Esophagus mucosa (tissue), 1 donor: ENCODE measurements around the gene GNAZ. TPM values are rescaled to one million over a fixed set of nuclear protein-coding genes. Genes with fewer than 3 reads are reported as not detected.

ENCODE experiments used
- ATAC-seq: fragments of 200-7000 bp; cut with Tn5 transposase; one replicate; pipeline ENCODE4 v1.9.1; 2020
- total RNA-seq: library from RNA; stranded (reverse); gene quantifications from one replicate; pipeline ENCODE4 v1.2.4, GENCODE V29; 2023
- donor health status: DM: yes; HTN: yes; CAD: no.

GNAZ gene
- total RNA-seq, 1 donor from 2014 or later: 0.76 TPM

DNA sequence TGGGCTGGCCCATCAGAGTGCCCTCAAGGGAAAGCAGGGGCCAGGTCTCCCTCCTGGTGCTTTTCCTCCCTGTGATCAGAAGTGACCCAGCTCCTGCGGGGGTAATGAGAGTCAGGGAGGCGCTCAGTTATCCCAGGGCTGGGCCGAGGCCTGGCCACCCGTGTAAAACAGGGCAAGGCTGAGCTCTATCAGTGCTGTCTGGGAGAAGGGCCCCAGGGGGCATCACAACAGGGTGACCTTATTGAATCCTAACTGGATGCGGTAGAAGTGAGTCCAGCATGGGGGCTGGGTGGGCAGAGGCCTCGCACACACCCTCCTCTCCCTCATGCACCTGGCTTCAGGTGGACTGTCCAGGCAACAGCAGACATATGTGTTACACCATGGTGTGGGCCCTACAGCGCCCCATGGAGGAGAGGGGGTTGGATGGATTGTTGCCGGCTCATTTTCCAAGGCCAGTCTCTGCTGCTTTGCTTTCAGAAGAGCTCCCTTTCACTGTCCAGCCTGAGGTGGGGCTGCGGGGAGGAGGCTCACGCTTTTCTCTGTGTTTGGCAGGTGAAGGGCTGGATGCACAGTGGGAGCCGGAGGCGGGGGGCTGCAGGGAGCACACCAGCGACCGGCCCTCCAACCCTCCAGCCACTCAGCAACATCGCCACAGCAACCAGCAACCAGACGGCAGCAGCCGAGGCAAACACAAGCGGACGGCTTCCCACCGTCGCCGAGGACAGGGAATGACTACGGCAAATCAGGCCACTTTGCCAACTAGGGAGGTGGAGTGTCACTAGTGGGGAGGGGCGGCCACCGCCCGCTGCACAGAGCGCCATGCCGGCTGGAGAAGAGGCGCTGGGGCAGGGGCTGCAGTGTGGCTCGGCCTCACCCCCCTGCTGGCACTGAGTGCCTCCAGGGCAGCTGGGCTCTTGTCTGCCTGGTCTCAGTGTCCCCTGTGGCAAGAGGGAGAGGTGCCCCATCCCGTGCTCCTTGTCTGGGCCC is 24.7 kb downstream of the GNAZ start:
- no peak for ATAC-seq

DNA sequence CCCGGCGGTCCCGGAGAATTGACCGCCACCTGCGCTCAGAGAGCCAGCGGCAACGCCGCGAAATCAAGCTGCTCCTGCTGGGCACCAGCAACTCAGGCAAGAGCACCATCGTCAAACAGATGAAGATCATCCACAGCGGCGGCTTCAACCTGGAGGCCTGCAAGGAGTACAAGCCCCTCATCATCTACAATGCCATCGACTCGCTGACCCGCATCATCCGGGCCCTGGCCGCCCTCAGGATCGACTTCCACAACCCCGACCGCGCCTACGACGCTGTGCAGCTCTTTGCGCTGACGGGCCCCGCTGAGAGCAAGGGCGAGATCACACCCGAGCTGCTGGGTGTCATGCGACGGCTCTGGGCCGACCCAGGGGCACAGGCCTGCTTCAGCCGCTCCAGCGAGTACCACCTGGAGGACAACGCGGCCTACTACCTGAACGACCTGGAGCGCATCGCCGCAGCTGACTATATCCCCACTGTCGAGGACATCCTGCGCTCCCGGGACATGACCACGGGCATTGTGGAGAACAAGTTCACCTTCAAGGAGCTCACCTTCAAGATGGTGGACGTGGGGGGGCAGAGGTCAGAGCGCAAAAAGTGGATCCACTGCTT is 25.5 kb downstream of the GNAZ start:
- no peak for ATAC-seq

DNA sequence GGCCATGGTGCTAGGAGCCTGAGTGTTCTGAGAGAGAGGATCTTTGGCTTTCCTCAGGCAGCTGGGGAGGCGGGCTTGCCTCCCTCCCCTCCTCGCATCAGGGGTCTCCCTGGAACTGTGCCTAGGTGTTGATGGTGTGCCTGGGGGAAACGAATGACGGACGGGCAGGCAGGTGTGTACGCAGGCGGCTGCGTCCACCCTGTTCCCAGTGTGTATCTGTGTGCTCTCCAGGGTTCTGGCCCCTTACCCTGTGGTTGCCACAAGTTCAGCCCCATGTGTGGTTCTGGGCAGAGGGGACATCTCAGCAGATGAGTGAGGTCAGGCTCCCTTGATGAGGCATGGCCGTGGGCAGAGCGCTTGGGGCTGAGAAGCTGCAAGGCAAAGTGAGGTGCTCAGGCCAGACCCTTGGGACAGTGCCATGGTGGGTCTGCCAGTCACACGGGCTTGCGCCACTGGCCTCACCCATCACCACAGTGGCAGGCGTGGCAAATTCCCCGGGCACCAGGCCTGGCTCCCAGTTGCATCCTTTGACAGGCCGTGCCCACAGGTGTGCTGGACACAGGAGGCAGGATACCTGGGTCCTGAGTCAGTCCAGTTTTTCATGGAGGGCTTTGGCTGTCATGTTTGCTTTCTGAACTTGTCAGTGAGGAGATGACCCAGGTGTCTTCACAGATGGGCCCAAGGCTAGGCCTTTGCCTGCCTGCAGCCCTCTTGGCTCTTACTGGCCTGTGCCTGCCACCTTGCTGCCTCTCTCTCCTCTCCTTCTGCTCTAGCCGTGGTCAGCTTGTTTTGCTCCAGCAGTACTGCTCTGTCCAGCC is 27.3 kb downstream of the GNAZ start:
- ATAC-seq: no peak

DNA sequence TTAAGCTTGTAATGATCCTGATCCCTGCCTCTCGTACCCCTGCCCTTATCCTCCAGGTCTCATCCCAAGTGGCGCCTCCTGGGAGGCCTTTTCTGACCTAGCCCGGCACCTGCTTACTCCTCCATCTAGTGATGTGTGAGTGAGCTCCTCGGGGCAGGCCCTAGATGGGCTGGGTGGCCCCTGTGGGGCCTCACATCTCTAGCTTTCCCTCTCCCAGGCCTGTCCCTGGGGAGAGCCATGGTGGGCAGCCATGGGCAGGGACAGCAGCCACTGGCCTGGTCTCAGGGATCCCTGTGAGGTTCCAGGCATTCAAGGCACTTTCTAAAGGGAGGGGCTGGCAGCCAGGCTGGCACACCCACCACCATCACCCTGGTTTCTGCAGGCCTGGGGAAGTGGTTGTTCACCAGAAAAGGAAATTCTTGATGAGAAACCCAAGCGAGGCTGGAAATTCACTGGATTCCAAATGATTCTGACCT is 27.9 kb downstream of the GNAZ start:
- no peak for ATAC-seq

DNA sequence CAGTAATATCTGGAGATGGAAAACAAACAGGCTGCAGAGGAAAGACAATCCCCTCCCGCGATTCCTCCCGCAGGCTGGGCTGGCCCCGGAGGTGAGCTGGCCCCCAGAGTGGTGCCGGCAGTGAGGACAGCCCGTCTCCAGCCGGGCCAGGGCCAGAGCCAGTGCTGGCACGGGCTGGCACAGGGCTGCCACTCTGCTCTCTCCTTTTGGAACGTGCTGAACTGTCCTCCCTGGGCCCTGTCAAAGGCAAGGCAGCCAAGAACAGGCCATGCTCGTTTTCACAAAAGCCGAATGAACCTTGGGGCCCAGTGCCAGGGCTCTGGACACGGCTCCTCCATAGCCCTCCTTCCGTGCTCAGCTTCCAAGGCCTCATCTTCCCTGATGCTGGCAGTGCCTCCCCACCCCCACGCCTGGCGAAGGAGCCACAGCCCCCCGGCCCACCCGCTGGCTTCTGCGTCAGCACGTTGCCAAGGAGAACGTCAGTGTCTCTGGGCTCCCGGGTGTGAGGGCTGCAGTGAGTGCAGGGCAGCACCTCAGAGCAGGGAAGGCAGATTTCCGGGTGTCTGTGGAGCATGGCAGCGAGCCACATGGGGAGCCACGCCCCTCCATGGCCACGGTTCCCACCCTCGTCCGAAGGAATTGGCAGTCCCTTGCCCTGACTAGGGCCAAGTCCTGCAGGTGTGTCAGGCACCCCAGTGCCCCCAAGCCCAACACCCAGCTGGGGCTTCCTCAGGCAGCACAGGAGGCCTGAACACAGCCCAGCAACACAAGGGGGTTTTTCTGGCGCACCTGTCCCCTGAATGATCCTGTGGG is 28.6 kb downstream of the GNAZ start:
- no peak for ATAC-seq

DNA sequence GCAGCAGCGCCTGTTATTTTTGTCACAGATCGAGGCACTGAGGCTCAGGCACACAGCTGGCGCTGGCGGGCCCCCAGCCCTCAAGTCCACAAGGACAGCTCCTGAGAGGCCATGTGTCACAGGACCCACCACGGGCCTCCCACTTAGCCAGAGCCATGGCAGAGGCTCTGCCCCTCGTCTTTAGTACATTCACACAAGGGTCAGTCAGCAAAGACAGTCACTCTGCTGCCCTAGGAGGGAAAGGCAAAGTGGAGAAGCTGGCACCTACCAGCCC is 29.1 kb downstream of the GNAZ start:
- ATAC-seq: no peak

DNA sequence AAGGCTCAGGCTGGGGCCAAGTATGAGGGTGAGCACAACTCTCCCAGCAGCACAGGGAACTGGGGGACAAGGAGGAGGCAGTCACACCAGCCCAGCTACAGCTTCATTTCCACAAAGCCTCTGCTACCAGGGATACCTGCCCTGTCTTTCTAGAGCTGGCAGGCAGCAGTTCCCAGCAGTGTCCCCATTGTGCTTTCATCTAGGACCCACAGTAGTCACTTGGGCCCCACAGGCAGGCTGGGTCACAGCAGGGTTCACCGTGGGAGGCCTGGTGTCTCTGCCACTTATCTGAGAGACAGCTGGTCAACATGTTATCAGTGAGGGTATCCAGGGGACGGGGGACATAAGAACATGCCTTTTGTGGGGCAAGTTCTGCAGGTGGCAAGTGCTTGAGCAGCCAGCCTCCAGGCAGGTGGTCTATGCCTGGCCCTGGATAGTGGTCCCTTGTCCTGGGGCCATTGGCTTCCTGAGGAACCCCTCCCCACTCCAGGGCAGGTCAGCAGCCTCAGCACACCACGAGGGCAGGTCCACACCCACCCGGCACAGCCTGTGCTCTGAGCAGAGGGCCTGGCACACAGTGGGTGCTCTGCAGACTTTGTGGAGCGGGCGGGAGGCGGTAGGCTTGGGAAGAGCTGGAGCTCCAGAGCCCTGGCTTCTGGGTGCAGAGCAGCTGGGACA is 29.9 kb downstream of the GNAZ start:
- ATAC-seq: no peak

DNA sequence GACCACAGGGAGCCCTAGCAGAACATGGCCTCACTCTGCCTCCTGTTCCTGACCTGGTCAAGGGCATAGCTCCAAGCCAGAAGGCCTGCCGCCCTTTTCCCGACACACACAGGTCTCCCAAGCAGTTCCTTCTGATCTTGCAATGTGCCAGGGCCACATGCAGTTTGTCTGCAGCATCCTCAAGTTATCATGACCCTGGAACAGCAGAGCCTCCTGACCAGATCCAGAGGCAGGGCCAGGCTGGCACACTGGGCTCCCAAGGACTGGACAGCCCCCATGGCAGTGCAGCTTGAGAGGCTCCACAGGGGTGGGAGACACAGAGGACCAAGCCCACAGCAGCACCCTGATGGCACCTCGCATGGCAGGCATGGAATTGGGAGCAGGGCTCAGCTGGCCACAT is 31.2 kb downstream of the GNAZ start:
- ATAC-seq: no peak

DNA sequence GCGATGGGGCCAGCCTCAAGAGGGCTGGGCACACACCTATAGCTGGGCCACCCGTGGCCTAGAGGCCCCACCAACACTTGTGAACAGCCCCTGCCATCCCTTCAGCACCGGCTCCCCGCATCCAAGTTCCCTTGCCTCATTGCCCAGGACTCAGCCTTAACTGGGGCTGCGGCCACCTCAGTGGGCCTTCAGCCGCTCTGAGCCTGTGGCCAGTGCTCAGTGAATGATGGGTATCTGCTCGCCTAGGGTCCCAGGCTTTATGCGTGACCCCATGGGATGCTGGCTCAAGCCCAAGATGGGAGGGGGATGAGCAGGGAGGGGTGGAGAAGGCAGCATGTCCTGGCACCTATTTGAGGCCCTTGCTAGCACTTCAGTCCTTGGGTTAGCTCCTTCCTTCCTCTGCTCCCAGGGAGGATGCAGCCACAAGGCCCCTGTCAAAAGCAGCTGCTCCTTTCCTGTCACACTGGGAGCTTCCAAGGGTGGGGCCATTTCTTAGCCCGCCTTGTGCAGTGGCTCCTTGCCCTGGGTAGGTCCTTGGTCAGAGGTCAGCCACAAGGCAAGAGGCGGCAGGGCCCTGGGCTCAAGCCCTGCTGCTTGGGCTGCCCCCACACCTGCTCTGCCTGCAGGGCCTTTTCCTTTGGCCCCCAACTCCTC is 31.8 kb downstream of the GNAZ start:
- ATAC-seq: no peak

DNA sequence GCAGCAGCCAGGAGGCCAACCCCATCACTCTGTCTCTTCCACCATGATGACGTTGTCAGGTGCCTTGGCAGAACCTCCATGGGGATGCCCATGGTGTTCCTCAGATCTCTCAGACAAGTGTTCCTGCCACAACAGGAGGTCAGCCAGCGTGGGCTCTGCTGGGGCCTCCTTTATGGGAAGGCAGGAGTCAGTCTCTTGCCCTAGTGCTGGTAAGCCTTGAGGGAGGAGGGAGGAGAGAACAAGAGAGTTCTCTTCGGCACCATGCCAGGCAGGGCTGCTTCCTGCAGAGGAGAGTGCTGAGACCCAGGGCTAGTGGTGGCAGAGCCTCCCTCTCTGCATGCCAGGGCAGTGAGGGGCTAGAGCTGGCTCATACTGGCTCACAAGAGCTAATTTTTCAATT is 32.5 kb downstream of the GNAZ start:
- no peak for ATAC-seq

DNA sequence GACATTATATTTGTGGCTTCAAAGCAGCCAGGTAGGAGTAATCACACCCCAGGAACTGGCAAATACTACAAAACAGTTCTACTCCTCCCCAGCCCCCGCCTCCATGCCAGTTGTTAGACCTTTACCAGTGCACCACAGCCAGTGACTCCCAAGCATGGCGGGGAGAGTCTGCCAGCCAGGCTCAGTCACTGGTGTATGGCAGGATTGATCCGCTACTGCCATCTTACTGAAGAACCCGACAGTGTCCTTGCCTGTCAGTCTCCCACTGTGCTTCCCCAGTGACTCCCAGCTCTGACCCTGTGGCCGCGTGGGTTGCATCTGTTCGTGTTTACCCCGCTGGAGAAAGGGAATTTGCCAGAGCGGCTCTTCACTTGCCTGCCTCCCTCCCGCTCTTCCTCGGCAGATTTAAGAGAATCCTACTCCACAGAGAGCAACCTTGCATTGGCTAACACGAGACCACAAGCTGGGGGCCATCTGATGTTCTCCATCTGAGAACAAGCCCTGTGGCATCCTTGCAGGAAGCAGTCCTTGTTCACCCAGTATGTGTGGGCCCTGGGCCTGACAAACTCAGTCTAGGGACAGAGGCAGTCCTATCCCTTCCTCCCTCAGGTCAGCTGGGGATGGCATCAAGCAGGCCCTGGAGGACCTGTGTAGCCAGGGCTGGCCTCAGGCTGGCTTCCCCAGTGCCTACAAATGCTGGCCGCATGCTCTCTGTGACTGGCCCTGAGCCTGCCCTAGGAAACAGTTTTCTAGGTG is 33.1 kb downstream of the GNAZ start:
- ATAC-seq: no peak

DNA sequence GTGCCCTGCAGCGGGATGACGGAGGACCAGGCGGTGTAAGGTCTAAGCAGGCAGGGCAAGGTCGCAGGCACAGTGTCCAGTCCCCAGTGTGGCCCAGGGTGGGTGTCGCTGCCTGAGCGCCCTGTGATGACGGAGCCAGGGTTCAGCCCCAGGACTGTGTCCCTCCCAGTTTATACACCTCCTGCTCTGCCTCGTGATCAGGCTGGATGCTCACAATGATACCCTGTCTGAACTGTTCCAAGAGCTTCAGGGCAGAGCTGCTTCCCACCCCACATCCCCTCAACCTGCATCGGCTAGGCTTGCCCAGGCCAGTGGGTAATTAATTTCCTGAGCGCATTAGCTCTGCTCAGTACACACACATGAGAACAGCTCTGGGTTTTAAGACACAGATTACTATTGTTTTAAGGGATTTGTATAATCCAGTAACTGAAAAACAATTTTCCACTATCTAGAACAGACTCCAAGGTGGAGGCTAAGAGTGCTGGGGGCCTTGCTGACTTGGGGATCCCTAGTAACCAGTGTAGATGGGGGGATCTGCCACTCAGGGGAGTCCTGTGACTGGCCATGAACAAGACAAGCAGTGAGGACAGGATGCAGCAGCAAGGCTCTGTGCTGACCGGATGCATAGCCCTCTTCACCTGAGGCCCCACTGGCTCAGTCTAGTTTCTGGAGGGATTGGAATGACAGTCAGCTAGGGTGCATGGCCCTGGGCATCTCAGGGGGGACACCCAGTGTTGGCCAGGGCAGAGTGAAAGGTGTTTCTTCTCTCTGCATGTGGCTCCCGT is 34.1 kb downstream of the GNAZ start:
- ATAC-seq: no peak

DNA sequence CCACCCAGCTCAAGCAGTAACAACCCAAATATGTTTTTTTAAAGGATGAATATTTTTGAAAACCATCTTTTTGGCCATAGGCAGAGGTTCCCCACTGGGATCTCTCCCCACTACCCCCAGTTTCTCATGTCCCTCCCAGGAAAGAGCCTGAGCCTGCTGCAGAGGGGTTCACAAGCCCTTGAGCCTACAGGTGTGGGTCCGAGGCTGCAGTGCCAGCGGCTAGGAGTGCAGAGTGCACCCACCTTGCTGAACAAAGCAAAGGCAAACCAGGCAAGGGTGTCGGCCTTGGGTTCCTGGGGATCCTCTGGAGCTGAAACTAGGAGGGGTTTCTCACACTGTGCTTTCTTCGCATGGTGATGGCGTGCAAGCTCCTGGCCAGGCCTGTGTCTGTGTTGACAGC is 35.0 kb downstream of the GNAZ start:
- ATAC-seq: no peak

DNA sequence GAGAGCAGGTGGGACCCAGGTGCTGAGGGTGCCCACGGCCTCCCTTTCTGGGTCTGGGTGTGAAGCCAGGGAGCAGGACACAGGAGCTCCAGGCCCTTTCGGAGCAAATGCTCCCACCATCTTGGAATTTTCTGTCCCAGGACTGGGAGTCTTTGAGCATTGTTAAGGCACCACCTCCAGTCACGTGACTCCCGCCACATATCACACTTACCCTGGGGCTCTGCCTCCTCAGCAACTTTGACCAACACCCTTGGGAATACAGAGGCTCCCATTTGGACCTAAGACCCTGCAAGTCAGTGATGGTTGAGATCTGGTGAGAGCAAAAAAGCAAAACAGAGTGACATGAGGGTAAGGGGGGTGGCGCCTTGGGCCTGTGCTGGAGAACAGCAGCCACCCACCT is 35.6 kb downstream of the GNAZ start:
- ATAC-seq: no peak

DNA sequence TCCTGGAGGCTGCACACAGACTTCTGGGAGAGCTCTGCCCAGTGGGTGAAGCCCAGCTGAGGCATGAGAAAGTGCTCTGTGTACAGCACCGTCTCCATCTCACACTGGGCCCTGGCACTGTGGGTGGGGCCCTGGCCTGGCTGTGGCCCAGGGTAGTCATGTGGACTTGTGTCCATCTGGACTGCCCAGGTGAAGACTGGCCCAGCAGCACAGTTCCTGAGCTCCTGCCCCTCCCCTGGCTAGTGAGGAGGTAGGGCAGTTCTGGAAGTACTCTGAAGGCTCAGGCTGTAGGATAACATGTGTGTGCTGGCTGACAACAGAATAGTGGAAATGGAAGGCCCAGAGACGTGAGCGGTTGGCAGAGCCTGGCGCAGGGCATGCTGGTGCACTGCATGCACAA is 36.0 kb downstream of the GNAZ start:
- no peak for ATAC-seq

DNA sequence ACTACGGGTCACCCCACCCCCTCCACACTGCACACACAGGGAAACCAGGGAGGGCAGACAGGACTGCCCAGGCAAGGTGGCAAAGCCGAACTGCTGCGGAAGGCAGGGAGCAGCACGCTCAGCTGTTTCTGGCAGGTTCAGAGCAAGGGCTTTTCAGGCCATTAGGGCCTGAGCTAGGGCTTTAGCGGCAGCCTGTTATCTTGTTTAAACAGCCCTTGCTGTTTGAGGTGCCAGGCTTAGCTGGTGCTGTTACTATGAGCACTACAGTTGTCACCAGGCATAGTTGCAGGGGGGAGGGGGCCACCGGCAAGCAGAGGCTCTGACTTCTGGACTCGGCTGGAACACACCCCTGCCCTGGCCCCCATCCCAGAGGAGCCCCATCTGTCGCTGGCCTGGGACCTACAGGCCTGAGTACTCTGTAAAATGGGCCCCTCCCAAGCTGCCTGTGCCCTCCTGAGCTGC is 36.6 kb downstream of the GNAZ start:
- ATAC-seq: no peak

DNA sequence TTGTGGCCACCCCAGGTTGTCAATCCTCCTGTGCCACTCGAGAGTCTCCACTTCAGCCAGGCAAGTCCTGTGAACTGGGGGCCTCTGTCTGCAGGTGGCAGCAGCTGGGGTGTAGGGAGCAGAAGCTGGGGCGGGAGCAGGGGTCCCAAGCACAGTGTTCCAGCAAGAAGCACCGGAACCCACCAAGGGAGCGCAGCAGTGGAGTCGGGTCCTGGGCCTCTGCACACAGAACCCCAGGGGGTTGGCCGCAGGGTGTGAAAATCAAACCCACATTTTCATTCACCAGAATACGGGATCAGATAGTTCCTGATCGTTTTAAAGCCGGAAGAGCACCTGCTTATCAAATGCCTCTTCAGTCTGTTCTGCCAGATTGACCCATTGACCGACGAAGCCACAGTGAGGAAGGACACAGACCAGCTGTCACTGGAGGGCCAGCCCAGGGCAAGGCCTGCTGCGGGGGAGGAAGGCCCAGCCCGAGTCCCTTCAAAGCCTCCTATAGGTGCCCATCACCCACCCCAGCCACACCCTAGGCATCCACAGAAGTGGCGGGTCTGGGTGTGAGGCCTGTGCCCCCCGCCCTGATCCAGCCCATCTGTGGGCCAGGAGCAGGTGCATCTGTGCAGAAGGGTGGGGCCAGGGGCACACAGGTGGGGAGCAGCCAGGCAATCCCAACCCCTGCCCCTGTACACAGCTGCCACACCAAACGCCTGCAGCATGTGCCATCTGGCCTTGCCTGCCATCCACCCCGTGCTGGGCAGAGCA is 37.3 kb downstream of the GNAZ start:
- ATAC-seq: no peak

DNA sequence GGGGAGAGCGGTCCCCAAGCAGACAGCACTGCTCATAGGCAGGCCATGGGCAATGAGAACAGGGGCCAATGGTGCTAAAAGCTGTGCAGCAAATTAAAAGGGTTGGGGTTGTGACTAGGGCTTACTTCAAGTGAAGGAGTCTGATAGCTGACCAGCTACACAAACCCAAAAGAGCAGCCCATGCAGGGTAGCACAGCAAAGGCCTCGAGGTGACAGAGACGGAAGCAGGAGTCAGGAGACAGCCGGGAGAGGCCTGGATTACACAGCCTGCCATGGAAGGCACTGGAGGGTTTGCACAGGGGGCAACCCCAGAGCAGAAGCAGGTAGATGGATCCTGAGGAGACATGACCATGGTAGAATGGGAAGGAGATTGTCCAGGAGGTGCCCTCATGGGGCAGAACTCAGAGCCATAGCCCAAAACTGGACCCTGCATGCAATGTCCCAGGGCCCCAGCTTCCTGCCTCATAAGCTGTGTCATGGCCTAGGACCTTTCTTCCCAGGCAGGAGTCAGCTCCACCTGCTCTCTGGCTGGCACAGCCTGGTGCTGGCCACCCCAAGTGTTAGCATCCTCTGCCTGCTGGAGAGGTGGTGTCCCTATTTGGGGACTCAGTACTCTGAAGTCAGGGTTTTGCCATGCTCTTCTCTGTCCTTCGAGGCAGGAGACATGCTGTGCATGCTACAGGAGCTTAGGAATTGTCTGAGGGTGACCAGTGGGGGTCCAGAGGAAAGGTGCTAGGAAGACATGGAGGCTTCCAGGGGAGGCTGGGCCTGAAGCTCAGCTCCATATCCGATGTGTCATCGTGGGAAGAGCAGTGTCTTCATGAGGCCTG is 38.1 kb downstream of the GNAZ start:
- ATAC-seq: no peak
